ENCODE results near the gene ARHGEF10L.

Gene ARHGEF10L

DNA sequence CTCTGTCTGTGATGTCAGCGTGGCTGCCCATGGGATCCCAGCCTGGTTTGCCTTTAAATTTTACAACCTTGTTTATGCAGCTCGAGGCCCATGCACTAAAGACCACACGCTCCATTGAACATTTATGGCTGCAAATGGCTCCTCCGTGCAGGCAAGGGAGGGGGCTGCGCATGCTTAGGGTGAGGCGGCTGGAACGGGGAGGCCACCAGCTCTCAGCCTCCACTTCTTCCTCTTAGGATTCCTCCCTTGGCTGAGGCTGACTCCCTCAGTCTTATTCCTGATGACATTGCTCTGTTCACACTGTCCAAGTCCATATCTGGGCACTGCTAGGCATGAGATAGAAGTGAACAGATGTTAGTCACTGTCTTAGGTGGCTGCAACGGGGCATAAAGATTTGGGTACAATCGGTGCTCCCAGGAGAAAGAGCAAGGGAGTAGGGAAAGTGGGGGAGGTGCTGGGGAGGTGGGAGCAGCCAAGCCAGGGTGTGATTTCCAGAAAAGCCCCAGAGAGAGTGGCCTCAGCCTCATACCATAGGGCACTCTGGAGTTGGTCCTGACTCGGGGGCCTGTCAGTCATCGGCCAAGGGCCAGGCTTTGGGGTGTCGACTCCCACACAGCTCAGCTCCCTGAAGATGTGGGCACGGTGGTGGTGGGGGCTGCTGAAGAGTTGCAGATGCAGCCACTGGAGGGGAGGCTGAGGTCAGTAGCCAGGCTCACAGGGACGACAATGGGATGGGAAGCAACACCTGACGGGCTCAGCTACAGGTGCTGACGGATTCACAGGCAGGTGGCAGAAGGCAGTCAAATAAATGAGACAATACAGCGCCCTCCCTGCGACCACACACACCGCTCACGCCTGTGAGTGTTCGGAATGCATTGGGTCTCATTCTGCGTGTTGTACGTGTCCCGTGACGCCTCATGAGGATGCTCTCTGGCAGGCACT lies 178.4 kb downstream of the ARHGEF10L start:
- no peak for DNase-seq (ENCODE audit: low read depth)

DNA sequence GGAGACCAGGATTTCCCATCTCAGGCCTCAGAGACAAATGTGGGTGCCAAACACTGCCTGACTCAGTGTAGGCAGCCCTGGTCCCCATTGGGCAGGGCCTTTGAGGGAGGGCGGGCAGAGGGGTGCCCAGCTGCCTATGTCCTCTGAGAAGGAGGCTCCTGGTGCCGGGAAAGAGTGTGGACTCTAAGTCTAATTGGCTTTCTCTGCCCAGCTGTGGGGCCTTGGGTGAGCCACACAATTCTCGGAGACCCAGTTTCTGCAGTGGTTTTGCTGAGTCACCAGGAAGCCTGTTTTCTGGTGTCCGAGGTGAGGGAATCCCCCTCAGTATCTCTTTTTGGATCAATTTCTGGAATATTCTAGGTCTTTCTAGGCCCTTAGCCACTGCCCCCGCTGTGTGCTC lies 180.4 kb downstream of the ARHGEF10L start:
- DNase-seq (ENCODE audit: low read depth) = no peak

DNA sequence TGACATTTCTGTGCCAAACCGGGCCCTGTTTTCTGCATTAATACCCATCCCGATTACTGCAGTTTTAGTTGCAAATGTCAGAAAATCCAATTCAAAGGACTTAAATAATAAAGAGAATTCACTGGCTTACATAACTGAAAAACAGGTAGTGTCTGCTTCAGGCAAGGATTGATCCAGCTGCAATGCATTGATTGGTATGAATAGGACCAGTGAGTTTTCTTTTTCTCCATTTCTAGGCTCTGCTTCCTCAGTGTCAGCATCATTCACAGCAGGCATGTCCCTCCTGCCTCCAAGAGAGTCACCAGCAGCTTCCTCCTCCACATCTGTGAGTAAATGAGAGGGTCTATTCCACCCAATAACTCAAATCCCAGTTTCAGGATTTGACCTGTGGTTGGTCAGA lies 181.9 kb downstream of the ARHGEF10L start:
- DNase-seq (ENCODE audit: low read depth) = no peak

DNA sequence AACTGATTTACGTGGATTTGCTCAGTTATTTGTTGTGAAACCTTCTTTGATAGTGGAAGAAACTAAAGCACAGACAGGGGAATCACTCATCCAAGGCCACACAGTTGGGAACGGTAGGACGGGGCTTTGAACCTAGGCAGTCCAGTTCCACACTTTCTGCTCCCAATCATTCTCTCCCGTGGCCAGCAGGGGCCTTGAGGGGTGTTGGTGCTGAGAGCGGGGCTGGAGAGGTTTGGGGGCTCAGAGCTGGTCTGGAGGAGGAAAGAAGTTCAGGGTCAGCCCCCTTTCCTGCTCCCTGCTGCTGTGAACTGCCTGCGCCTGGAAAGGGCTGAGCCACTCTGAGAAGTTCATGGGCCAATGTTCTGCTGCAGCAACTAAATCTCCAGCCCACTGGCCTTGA lies 184.2 kb downstream of the ARHGEF10L start:
- DNase-seq (ENCODE audit: low read depth) = no peak

DNA sequence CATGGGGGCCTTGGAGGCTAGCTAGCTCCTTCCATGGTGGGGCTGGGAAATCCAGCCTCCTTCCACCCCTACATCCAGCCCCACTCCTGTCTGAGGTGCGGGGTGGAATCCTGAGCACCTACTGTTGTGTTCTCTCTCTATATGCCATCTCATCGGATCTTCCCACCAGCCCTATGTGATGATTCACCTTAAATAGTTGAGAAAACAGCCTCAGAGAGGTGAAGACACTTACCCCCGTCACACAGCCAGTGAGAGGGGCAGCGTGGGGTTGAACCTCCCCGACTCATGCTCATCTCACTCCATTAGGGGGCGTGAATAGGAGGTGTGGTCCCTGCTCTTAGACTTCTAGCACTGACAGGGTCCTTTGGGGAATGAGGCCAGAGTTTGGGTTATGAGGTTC lies 184.7 kb downstream of the ARHGEF10L start:
- no peak for DNase-seq (ENCODE audit: low read depth)

DNA sequence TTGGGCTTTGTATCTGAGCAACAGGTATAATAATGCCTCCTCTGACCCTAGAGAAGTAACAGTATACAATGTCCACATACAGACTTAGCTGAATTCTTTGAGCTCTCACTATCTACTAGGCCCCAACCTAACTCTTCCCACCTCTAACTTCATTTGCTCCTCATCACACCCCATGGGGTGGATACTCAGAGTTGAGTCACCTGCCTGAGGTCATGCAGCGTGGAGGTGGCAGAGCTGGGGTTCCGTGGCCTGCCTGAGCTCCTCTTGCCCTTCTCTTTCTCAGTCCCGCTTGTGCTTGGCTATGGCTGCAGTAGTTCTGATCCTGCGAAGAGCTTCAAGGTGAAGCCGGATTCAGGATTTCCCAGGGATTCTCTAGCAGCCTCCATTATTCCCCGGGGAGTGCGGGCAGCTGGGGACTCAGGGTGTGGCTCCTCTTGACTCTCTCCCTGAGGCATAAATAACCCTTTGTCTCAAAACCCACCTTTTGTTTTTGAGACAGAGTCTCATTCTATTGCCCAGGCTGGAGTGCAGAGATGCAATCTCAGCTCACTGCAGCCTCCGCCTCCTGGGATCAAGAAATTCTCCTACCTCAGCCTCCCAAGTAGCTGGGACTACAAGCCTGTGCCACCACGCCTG lies 185.7 kb downstream of the ARHGEF10L start:
- no peak for DNase-seq (ENCODE audit: low read depth)

DNA sequence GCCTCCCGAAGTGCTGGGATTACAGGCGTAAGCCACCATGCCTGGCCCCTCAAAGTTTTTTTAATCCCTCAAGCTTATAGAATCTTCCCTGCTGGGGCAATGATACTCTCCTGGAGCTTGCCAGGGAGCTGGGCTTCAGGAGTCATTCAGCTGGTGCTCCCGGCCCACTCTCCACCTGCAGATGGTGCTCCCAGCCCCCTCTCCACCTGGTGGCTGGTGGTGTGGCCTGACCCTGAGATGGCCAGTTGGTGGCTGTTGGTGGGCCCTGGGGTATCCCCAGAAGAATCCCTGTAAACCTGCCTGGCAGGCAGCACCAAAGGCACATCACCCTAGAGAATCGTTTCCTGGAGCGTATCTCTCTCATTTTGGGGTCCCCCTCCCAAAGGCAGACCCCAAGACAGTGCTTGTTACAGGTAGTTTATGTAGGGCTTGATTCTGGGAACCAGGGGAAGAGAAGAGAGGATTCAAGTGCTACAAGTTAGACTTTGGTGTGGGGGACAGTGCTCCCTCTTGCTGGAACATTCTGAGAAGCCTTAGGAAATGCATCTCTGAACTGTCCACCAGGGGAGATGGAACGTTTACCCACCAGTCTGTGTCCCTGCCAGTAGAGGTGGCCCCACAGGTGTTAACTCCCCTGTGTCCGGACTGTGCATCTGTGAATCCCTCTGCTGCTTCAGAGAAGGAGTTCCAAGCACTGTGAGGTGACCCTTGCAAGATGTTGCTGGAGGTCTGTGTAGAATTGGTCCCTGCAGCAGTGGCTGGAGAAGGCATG lies 186.5 kb downstream of the ARHGEF10L start:
- no peak for DNase-seq (ENCODE audit: low read depth)

- DNase-seq (ENCODE audit: low read depth) = no peak
Observed at GRCh38 chr1:17728123-17728712, 188.7 kb downstream of the ARHGEF10L start.

DNA sequence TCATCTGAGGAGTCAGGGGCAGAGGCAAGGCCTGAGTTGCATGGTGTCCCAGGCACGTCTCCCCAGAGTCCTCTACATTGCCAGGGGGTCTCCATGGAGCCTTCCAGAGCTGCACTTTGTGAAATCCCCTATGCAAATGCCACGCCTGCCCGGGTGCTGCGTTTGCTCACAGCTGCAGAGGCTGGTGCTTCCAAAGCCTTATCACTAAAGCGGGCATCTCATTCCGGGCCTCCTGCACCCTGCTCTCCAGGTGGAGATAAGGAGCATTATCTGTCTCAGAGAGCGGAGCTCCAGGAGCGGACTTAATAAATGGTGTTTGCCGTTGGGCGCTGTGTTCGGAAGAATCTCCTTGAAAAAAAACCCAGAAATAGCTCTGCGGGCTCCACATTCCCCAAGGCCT lies 189.8 kb downstream of the ARHGEF10L start:
- DNase-seq (ENCODE audit: low read depth) = no peak

DNA sequence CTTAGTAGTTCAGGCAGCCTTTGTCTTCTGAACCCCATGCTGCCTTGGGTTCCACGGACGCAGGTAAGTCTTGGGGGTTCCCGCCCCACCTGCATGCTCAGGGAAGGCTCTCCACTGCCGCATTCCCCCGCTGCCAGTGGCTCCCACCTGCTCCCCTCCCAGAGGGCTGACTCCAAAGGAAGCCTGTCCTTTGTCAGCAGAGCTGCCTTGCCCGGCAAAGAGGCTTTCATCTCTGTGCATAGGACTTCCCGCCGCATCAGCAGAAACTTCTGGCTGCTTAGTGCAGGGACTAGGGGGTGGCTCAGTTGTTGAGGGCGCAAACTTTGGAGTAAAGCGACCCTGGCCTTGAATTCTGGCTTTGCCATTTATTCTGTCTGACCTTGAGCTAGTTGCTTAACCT lies 190.4 kb downstream of the ARHGEF10L start:
- no peak for DNase-seq (ENCODE audit: low read depth)

- DNase-seq (ENCODE audit: low read depth) = no peak
Observed at GRCh38 chr1:17731460-17731859, 192.0 kb downstream of the ARHGEF10L start.

GRCh38 chr1:17732475-17732874 lies 193.0 kb downstream of the ARHGEF10L start:
- no peak for DNase-seq (ENCODE audit: low read depth)

DNA sequence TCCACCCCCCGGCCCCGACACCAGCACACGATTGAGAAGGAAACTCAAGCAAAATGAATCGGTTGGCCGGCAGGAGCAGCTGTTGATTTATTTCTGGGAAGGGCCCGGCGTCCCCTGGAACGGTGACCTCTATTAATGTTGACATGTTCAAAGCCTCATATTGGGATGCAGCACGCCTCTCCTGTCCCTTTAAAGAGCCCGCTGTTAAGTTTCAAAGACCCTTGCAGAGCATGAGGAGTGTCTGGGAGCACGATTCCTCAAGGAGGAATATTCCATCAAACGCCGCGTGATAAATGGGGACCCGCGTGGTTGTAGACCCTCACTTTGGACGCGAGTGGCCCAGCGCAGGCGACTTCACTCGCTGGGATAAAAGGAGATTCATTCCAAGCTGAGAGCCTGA lies 194.2 kb downstream of the ARHGEF10L start:
- no peak for DNase-seq (ENCODE audit: low read depth)

DNA sequence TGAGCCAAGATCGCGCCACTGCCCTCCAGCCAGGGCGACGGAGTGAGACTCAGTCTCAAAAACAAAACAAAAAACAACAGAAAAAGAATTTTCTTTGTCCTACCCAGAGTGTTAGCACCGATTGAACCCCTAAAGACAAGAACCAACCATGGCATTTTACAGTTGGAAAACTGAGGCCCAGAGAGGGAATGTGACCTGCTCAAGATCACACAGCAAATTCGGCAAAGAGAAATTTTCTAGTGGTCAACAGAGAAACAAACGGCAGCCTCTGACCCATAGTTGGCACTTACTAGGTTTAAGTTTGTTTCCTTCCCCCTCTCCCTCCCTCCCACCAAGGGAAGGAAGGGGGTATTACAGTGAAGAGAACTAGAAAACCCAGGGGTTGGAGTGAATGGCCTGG lies 195.1 kb downstream of the ARHGEF10L start:
- no peak for DNase-seq (ENCODE audit: low read depth)

- no peak for DNase-seq (ENCODE audit: low read depth)
Observed at GRCh38 chr1:17735348-17735747, 195.8 kb downstream of the ARHGEF10L start.

- DNase-seq (ENCODE audit: low read depth) = no peak
Observed at GRCh38 chr1:17735793-17736192, 196.3 kb downstream of the ARHGEF10L start.

GRCh38 chr1:17736625-17737024 lies 197.1 kb downstream of the ARHGEF10L start:
- DNase-seq (ENCODE audit: low read depth) = no peak

DNA sequence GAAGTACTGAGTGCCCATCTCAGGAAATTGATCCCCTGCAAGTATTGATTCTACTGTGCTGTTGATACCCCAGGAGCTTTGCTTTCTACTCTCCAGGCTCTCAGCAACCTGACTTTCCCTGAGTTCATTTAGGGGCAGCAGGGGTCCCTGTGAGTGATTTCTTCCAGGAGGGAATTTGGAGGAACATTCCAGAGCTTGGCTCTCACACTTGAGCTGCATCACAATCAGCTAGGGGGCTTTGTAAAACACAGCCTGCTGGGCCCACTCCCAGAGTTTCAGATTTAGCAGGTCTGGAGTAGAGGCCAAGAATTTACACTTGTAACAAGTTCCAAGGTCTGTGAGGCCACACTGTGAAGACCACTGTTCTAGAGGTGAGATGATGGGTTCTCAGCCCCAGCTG lies 199.6 kb downstream of the ARHGEF10L start:
- no peak for DNase-seq (ENCODE audit: low read depth)

DNA sequence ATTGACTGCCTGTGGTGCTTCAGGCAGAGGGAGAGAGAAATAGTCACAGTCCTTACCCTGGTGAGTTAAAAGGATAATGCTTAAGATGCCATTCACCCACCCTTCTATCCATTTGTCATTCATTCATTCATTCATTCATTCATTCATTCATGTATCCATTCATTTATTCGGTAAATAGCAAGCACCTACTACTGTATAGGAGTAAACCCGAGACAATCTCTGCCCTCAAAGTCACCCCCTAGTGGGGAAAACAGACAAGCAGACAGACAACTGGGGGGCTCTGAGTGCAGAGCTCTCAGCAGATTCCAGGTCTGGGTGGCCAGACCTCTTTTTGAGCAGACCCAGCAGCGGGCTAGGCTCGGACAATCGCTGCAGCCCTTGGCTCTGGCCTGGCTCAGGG lies 201.6 kb downstream of the ARHGEF10L start:
- no peak for DNase-seq (ENCODE audit: low read depth)

DNA sequence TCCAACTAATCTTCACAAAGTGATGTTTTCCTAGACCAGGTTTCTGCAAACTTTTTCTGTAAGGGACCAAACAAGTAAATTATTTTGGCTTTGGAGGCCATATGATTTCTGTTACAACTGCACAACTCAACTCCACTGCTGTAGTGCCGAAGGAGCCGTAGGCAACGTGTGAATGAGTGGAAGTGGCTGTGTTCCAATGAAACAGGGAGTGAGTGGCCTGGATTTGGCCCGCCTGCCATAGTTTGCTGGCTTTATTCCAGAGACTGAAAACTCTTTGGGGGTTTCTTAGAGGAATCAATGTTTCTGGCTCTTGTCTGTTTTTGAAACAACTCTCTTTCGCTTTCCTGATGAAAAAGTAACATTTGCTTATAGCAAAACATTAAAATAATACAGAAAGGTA lies 203.1 kb downstream of the ARHGEF10L start:
- no peak for DNase-seq (ENCODE audit: low read depth)

- DNase-seq (ENCODE audit: low read depth) = no peak
Observed at GRCh38 chr1:17743008-17743647, 203.6 kb downstream of the ARHGEF10L start.

DNA sequence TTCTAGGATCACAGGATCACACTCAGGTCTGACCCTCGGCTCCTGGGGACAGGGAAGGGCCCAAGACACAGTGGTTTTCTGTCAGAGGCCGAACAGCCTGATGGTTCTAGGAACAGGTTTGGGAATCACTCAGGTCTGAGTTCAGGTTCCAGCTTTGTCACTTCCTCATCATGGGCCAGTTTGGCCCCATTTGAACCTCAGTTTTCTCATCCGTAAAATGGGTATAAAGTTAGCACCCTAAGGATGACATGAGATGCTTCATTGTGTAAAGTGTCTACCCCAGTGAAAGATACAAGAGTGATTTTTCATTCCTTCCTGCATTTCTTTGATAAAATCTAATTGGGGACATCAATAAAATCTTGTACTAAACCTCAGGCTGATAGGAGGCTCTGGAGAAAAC lies 204.4 kb downstream of the ARHGEF10L start:
- DNase-seq (ENCODE audit: low read depth) = no peak
